Left renal pelvis (tissue), 4 donors: ENCODE data around the gene CLINT1. TPM values are rescaled to one million over a fixed set of nuclear protein-coding genes. Genes with fewer than 3 reads are reported as not detected.

ENCODE experiments used
- DNase-seq, 4 donors: peaks; one replicate each; pipeline ENCODE4 v3.0.0-alpha.2; 2013; ENCODE audit warnings: low read depth in 4 of 4, low spot score in 3 of 4
- polyA plus RNA-seq, 4 donors: library from polyadenylated mRNA; unstranded; fragments of 120-200 nt; gene quantifications; one replicate each; pipeline ENCODE4 v1.2.1, GENCODE V29; 2013; ENCODE audit not compliant: insufficient read length in 4 of 4

Gene CLINT1
- polyA plus RNA-seq, 4 donors = 73.2 to 138 (median 132) TPM

GRCh38 chr5:157766442-157766841, 92.5 kb downstream of the CLINT1 start:
- no peak for DNase-seq

- no peak for DNase-seq
Measured at GRCh38 chr5:157764531-157764930, 94.4 kb downstream of the CLINT1 start.

GRCh38 chr5:157761690-157762621, 97.0 kb downstream of the CLINT1 start:
- DNase-seq = peak in 3 of 4 donors; percentile 29 to 41 (median 36)

DNA sequence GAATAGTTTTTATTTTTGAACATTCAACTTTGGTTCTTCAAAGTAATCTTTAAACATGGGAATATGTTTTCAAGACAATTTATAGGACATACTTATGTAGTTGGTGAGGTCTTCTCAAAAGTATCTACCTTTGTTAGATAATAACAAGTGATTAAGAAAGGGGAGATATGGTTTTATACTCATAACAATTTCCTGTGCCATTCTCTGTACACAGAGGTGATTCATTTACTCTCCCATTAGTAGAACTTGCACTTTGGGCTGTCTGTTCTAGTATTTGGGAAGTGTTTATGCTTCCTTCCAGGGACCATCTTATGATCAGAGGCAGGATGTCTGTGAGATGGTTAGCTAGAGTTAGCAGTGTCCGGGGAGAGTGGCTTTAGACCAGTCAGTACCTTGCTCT, 100.2 kb downstream of the CLINT1 start:
- DNase-seq = no peak

DNA sequence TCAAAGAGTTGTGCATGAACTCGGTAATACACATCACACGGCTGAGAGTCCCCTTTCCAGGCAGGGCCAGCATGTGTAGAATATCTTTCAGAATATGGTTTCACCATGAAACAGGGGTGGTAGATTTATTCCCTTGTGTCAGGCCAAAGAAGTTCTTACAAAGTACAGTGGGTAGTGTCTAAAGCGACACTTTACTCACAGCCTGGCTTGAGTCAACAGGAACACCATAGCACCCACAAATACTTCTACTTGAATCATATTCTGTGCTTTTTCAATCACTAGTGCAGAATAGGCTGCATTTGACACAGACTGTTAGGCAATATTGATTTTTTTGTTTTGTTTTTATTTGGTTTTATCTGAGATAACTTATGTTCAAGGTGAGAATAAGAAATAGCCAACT, 102.8 kb downstream of the CLINT1 start:
- DNase-seq = no peak

DNA sequence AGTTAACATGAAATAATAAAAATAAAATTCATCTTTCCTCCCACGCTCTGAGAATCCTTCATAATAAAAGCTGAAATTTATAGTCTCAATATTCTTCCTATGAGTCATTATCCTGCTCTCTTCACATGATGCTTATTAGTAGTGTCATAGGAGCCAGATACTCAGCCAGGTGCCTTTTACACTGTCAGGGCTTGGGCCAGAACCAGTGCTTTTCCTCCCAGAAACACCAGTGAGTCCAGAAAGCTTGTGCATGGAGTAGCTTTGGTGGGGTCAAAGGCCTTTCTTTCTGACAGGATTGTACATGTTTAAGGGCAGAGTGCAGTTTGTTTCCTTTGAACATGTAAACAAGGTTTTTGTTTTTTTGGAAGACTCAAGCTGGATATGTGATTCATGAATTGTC, 108.6 kb downstream of the CLINT1 start:
- no peak for DNase-seq

DNA sequence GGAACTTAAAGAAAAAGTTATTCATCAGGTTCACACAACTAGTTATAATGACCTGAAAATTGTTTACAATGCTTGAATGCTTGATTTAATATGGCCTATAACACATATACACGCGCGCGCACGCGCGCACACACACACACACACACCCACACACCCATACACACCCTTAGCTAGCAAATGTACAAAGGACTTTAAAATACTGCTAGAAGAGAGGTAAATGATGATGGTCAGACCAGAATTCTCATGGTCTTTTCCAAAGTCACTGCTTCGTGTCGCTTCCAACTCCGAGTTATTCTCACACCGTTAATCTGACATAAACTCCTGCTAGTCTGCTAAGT, 109.5 kb downstream of the CLINT1 start:
- DNase-seq = no peak

DNA sequence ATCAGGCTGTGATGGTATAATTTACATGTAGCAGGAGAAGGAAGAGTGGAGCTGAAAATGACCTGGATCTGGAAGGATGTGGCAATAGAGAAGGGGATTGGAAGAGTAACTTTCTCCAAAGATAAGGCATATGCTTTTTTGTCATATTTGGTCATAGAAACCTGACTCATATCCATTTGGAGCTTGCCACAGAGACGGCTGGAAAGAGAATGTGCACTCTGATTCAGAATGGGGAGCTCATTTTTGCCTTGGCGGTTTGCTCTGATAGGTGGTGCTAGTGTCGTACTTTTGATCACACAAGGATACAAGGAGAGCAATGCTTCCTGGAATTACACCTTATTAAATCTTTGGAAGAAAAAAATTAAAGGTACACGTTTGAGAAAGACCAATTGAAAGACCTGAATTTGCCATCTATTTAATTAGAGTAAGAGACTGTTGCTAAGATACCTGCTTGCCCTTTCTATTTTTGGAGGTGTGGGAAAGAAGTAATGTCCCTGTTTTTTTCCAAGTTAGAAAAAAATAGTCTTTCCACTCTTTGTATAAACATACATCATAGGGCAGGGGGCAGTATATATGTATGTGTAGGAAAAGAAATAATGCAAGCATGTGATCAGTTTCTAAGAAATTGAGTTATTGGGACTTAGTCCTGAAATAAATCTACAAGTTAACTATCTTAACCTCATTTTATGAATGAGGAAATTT, 110.0 kb downstream of the CLINT1 start:
- no peak for DNase-seq

DNA sequence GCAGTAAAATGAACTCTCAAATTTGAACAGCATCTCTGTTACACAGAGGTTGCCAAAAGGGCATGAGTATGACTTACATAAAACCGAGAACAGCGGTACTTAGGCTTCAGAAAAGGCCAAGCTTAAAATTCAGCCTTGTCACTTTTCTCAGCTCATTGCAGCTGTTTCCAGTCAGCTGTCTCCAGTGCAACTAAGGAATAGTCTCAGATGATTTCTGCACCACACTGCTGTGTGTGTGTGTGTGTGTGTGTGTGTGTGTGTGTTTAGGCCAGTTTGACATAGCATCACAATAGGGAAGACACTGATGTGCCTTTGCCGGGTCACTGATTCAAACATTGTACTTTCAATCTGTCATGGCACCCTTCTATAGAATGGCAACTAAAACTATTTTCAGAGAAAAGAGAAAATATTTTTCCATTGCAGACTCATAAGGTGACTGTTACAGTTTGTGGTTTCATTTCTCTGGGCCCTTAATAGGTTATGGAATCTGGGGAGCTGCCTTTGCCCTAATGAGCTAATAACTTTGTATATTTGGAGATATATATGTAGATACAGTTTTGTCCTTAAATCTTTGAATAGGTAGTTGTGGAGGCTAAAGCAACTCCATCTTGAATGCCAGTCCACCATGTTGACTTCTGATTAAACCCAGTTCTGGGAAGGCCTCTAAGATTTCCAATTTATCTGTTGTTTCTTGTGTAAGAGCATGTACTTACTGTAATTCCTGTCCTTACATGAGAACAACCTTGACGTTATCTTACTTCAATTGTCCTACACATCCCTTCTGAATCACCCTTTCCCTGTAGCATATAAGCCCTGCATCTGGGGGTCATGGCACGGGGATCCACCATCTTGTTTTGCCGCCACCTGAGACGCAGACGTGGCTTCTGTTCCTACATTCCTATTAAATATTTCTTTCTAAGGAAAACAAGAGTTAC, 110.9 kb downstream of the CLINT1 start:
- no peak for DNase-seq

DNA sequence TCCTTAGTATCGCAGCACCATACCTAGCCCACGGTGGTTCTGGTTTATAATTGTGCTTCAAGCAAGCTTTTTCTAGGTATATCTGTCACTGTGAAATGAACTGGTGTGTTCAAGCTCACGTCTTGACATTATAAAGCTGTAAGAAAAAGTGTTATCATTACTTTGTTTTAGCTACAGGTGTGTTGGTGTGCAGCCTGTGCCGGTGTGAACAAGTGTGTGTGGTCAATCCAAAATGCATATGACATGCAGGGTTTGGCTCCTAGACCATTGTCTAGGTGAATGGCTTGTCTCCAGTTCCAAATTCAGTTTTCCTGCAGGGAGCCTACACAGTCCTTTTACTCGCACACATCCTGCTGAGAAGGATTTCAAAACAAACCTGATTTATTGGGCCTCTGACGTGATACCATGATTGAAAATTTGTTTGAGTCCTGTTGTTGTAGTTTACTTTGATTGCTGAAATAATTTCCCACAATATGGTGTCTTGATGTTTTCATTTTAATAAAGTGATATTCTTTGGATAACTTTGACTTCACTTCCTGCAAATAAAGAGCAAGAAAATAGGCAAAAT, 111.7 kb downstream of the CLINT1 start:
- no peak for DNase-seq

DNA sequence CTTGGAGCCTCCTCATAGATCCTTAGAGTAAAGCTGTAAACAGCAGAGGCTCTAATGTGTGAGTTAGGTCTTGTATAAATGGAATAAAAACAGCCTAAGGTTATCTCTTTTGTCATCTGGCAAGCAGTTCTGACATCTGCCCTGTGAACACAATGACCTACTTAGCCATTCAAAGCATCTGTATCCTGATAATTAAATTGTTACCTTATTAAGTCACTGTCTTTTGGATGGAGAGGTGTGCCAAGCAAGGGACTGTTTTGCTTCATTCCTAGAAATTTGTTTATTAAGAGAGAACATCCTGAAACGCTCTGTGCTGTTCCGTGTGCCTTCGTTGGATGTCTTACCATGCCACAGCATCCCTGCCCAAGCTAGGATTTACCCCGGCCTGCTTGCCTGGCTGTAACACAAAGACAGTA, 113.9 kb downstream of the CLINT1 start:
- DNase-seq = no peak

DNA sequence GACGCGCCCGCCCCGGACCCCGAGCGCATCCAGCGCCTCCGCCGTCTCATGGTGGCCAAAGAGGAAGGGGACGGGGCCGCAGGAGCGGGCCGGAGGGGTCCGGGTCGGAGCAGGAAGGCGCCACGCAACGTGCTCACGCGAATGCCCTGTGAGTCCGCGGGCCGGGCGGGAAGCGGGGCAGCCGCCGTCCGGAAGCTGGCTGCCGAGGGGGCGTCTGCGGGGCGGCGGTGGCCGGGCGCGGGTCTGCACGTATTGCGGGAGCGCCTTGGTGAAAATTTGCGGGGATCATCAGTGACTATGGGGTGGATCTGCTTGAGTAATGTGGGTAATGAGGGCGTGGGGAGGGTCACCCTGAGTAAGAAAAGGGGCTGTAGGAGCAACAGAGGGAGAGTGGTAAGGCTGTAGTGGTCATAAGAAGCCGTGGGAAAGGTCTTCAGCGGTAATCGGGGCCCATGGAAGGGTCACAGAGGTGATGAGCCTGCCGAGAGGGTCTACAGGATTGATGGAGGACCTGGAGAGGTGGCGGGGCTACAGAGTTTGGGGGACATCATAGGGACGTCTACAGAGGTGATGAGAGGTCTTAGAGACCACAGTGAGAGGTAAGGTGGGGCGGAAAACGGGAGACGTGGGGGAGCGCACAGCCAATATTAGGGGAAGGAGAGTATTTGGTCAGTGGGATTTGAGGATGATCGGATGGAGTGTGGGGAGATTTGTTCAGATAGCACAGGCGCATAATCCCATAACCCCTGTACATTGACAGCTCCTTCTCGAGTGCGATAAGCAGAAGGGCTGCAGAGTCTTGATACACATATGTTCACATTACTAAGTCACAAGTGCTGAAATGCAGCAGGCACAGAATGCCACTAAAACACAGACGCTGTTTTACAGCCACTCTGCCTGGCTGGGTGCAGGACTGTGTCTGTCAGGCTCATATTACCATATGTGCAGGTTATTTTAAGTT, 114.6 kb downstream of the CLINT1 start:
- peak in 1 of 4 donors; percentile 19 for DNase-seq

DNA sequence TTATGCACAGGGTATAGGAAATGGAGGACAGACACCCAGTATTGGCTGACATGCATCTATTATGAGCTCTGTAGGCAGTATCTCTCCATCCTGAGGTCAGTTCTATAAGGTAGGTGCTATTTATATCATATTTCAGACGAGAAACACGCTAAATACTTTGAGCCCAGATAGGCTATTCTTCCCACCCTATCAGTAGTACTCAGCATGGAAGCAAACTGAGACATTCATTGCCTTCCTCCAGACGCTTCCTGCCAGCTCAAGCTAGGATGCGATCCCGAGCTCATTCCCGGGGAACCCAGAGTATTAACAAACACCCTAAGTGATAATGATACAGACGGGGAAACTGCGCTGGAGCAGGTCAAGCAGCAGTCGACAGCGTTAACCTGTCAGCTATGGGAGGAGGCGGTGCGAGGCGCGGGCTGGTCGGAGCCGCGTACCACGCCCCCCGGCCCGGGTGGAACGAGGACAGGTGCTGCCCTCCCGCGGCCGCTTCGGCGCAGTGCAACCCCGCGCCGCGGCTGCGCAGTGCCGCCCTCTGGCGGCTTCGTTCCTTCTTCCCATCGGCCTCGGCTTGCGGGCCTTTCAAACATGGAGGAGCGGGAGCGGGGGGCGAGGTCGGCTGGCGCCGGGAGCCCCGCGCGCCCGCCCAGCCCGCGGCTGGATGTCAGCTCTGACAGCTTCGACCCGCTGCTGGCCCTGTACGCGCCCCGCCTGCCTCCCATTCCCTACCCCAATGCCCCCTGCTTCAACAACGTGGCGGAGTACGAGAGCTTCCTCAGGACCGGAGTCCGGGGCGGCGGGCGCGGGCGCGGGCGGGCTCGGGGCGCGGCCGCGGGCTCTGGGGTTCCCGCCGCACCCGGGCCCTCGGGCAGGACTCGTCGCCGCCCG, 115.5 kb downstream of the CLINT1 start, which contains the start of gene LSM11:
LSM11 (plus strand) TSS at position 550 of the 888 bp plus-strand sequence; CDS start at position 589, 39 bp downstream.
- peak; percentile 73 to 83 (median 76) for DNase-seq

DNA sequence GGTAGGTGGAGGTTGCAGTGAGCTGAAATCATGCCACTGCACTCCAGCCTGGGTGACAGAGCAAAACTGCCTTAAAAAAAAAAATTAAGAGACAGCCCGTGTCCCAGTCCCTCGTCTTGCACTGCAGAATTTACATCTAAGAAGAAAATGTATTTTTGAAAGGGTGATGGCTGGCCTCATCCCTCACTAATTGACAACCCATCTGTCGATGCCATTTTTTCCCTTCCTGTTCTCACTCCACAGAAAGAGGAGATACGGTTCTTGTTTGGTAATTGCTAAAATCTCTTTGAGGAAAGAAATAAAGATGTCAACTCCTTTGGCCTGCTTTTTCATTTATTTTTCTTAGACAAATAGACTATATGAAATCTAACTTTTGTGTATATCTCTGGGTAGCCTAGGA, 117.8 kb downstream of the CLINT1 start:
- no peak for DNase-seq

DNA sequence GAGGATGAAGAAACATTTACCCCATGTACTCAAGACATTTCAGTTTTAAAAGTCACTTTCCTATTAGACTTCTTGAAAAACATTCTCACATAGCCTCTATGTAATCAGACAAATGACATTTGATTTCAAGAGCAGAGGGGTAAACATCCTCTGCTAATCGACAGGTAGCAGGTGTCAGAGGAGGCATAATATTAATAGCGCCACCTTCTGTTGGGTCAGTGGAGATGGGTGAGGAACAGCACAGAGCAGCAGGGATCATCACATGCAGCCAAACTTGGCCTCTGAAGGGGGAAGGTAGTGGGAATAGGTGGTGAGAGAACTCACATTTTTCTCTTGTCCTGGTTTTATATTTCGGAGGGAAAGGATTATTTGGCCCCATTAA, 118.7 kb downstream of the CLINT1 start:
- no peak for DNase-seq

DNA sequence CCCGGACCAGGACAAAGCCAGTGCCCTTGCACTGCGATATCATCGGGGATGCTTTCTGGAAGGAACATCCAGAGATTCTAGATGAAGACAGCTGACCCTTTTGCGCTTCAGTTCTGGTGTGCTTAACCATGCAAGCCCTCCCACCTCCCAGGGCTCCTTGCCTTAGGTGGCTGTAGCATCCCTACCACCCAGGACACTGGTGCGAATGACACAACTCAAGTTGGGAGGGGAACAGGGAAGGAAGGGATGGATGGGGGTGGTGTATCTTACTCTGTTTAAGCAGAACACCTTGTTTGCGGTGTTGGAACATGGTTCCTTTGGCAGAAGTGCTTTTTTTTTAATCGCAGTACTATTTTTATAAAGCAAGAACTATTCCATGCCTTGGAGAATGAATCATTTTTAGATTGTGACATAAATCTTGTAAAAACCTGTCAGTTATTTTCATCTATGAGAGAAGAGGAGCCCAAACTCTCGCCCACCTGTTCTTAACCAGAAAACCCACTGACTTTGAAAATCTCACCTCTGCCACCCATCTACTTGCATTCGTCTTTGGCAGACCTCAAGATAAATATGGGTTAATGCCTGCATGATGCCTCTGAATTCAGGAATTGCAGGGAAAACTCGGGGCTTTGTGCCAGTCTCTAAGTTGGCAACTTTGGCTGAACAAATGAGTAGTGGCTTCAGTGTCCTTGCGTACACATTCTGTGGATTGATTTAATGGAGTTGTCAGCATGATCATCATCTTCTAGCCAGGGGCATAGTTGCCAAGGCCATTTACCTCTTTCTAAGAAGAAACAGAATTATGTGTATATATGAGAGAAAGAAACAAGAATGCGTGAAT, 119.3 kb downstream of the CLINT1 start:
- no peak for DNase-seq

DNA sequence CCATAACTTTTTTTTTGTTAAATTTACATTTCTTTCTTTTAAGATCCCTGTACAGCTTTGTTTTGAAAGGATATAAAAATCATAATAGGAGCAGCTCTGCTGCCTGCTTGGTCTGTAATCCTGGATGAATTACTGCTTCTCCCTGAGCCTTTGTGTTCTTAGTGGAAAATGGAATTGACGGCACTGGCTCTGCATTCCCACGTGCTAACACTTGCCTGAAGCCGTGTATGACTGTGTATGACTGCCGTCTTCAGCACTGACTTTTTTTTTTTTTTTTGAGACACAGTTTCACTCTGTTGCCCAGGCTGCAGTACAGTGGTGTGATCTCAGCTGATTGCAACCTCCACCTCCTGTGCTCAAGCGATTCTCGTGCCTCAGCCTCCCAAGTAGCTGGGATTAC, 123.0 kb downstream of the CLINT1 start:
- no peak for DNase-seq
